GM12878 (cell line): Measurements from ENCODE around the gene IQCC. TPM values are rescaled to one million over a fixed set of nuclear protein-coding genes. Genes with fewer than 3 reads are reported as not detected.

Experiments used
- CBX5 ChIP-seq: sonication (generic); IDR thresholded peaks from 2 replicates; pipeline ENCODE4 v1.6.1; 2016; ENCODE audit warnings: low read depth, moderate library complexity, mild to moderate bottlenecking, inconsistent platforms
- CREB1 ChIP-seq: IDR thresholded peaks from 2 replicates; pipeline ENCODE4 v1.6.1; 2012; ENCODE audit warnings: low read depth, mild to moderate bottlenecking, inconsistent platforms
- ETV6 ChIP-seq, 2 experiments: fragments of 450-650 bp in 1 of 2; IDR thresholded peaks in 1 of 2; conservative IDR thresholded peaks in 1 of 2; 2 replicates each; pipeline ENCODE4 v1.6.1; 2014; ENCODE audit warnings: antibody characterized with exemption in 1 of 2, borderline replicate concordance in 1 of 2, low read depth in 1 of 2, mild to moderate bottlenecking in 1 of 2, moderate library complexity in 1 of 2
- FOXK2 ChIP-seq: fragments of 450-650 bp; IDR thresholded peaks from 2 replicates; pipeline ENCODE4 v1.6.1; 2017; ENCODE audit warnings: mild to moderate bottlenecking, moderate library complexity
- GATAD2B ChIP-seq: fragments of 450-650 bp; conservative IDR thresholded peaks from 2 replicates; pipeline ENCODE4 v1.6.1; 2017; ENCODE audit warnings: low read depth, mild to moderate bottlenecking, moderate library complexity
- HCFC1 ChIP-seq: fragments of 150-350 bp; IDR thresholded peaks from 2 replicates; pipeline ENCODE4 v1.6.1; 2014; ENCODE audit warnings: low read length
- HDAC6 ChIP-seq: fragments of 200-600 bp; sonication (generic); IDR thresholded peaks from one replicate; pipeline ENCODE4 v1.8.0; 2017; ENCODE audit warnings: antibody characterized with exemption; ENCODE audit not compliant: unreplicated experiment
- HDGF ChIP-seq: fragments of 450-650 bp; IDR thresholded peaks from 2 replicates; pipeline ENCODE4 v1.6.1; 2016; ENCODE audit warnings: antibody characterized with exemption
- IRF4 ChIP-seq: IDR thresholded peaks from 2 replicates; pipeline ENCODE4 v1.6.1; 2011; ENCODE audit warnings: low read depth, low read length
- MTA3 ChIP-seq: IDR thresholded peaks from 2 replicates; pipeline ENCODE4 v1.6.1; 2012; ENCODE audit warnings: low read length, inconsistent platforms, borderline replicate concordance
- NR2F1 ChIP-seq: fragments of 450-650 bp; conservative IDR thresholded peaks from 2 replicates; pipeline ENCODE4 v1.6.1; 2017; ENCODE audit warnings: mild to moderate bottlenecking
- POLR2A ChIP-seq: IDR thresholded peaks from 2 replicates; pipeline ENCODE4 v1.6.1; 2011; ENCODE audit warnings: low read depth, mild to moderate bottlenecking, low read length
- RCOR1 ChIP-seq: conservative IDR thresholded peaks from 2 replicates; pipeline ENCODE4 v1.6.1; 2012; ENCODE audit warnings: low read depth, low read length, improper control_type of control experiment
- RFX5 ChIP-seq: IDR thresholded peaks from 2 replicates; pipeline ENCODE4 v1.6.1; 2011; ENCODE audit warnings: low read depth, low read length, improper control_type of control experiment
- SIX5 ChIP-seq: IDR thresholded peaks from 2 replicates; pipeline ENCODE4 v1.6.1; 2011; ENCODE audit warnings: mild to moderate bottlenecking, low read depth, low read length, moderate library complexity; ENCODE audit not compliant: severe bottlenecking
- SUPT20H ChIP-seq: IDR thresholded peaks from 2 replicates; pipeline ENCODE4 v1.6.1; 2011; ENCODE audit warnings: low read depth, mild to moderate bottlenecking, low read length, moderate library complexity, borderline replicate concordance; ENCODE audit not compliant: control insufficient read depth
- ZNF384 ChIP-seq: IDR thresholded peaks from 2 replicates; pipeline ENCODE4 v1.6.1; 2012; ENCODE audit warnings: low read depth, mild to moderate bottlenecking, low read length, improper control_type of control experiment, borderline replicate concordance
- polyA plus RNA-seq, 11 experiments: library from polyadenylated mRNA; depleted of rRNA in 4 of 11; unstranded in 6 of 11; stranded (reverse) in 5 of 11; fragments of >200 nt; fragmentation: Nextera tagmentation in 4 of 11; fragmentation: Illumina TruSeq in 1 of 11; extraction: Ambion mirVana in 4 of 11; extraction: Trizol in 1 of 11; gene quantifications; 1 replicate in 1 of 11; 2 replicates in 10 of 11; pipeline versions ENCODE4 v1.2.1 to v1.2.3, GENCODE V29; 2011 to 2016; ENCODE audit warnings: inconsistent platforms in 2 of 11, missing spikeins in 2 of 11, low read depth in 1 of 11
- total RNA-seq, 4 experiments: library from RNA; depleted of rRNA in 3 of 4; stranded (reverse); fragments of >200 nt in 3 of 4; fragmentation: Illumina TruSeq in 1 of 4; extraction: Trizol in 1 of 4; gene quantifications; 2 replicates each; pipeline versions ENCODE4 v1.2.1 to v1.2.3, GENCODE V29; 2013 to 2021
- TF ChIP-seq, protein P1 (sequence below): fragments of 450-650 bp; conservative IDR thresholded peaks from 2 replicates; pipeline ENCODE4 v1.6.1; 2017; ENCODE audit warnings: mild to moderate bottlenecking, moderate library complexity
- TF ChIP-seq, protein P2 (sequence below): fragments of 450-650 bp; IDR thresholded peaks from 2 replicates; pipeline ENCODE4 v1.6.1; 2017; ENCODE audit warnings: antibody characterized with exemption, mild to moderate bottlenecking, moderate library complexity
- TF ChIP-seq, protein P3 (sequence below): IDR thresholded peaks from 2 replicates; pipeline ENCODE4 v1.6.1; 2012; ENCODE audit warnings: improper control_type of control experiment, low read depth, low read length; ENCODE audit not compliant: insufficient replicate concordance

Gene IQCC
- total and polyA plus RNA-seq, 10 of the 15 experiments (the other 5 are each of a cell fraction or from before 2014, with no cell fraction given), result 2.1 to 6.8 (median 4.9) TPM

DNA sequence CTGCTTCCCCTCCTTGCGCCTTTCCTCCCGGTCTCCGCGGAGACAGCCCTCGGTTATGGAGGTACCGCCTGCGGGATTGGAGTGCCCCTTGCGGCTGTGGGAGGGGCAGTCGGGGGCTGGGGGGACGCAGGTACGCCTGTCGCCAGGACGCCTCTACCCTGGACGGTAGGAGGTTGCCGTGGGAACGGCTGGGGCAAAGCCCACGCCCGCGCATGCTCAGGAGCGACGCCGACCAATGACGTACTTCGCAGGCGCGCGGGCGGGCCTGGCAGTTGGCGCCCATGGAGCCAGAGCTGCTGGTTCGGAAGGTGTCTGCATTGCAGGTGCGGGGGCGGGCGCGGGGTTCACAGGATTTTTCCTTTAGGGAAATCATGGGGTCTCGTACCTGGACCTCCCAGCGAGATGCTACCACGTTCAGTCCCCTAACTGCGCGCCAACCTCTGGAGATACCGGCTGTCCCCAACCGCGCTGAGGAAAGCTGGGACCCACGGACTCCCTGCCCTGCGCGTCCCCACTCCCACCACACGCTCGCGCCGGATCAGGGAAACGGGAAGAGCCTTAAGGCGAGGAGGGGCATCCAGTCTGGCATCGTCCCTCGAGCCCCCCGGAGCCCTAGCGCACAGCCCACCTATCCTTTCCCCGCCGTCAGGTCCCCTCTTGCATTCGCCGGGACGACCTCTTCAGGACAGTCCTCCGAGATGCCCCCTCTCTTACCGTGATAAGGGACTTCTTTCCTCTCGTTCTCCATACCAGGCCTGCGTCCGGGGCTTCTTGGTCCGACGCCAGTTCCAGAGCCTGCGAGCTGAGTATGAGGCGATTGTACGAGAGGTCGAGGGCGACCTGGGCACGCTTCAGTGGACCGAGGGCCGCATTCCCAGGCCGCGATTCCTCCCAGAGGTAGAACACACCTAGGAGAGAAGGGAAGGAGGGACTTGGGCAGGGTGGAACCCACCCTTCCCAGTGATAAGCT, at the start of gene IQCC (continued):
- no peak; the same call in 1 of the 2 replicates for TF ChIP-seq MTA3
- TF ChIP-seq, protein P1, sequence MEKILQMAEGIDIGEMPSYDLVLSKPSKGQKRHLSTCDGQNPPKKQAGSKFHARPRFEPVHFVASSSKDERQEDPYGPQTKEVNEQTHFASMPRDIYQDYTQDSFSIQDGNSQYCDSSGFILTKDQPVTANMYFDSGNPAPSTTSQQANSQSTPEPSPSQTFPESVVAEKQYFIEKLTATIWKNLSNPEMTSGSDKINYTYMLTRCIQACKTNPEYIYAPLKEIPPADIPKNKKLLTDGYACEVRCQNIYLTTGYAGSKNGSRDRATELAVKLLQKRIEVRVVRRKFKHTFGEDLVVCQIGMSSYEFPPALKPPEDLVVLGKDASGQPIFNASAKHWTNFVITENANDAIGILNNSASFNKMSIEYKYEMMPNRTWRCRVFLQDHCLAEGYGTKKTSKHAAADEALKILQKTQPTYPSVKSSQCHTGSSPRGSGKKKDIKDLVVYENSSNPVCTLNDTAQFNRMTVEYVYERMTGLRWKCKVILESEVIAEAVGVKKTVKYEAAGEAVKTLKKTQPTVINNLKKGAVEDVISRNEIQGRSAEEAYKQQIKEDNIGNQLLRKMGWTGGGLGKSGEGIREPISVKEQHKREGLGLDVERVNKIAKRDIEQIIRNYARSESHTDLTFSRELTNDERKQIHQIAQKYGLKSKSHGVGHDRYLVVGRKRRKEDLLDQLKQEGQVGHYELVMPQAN, result peak; percentile 60; the same call in 1 of the 2 replicates
- TF ChIP-seq CREB1, result peak; percentile 94
- TF ChIP-seq HCFC1, result peak; percentile 51; the same call in 1 of the 2 replicates
- TF ChIP-seq SIX5, result peak; percentile 21
- TF ChIP-seq ZNF384, result no peak
- no peak for TF ChIP-seq RCOR1
- TF ChIP-seq, protein P2, sequence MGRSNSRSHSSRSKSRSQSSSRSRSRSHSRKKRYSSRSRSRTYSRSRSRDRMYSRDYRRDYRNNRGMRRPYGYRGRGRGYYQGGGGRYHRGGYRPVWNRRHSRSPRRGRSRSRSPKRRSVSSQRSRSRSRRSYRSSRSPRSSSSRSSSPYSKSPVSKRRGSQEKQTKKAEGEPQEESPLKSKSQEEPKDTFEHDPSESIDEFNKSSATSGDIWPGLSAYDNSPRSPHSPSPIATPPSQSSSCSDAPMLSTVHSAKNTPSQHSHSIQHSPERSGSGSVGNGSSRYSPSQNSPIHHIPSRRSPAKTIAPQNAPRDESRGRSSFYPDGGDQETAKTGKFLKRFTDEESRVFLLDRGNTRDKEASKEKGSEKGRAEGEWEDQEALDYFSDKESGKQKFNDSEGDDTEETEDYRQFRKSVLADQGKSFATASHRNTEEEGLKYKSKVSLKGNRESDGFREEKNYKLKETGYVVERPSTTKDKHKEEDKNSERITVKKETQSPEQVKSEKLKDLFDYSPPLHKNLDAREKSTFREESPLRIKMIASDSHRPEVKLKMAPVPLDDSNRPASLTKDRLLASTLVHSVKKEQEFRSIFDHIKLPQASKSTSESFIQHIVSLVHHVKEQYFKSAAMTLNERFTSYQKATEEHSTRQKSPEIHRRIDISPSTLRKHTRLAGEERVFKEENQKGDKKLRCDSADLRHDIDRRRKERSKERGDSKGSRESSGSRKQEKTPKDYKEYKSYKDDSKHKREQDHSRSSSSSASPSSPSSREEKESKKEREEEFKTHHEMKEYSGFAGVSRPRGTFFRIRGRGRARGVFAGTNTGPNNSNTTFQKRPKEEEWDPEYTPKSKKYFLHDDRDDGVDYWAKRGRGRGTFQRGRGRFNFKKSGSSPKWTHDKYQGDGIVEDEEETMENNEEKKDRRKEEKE, result no peak
- no peak for TF ChIP-seq FOXK2
- no peak for TF ChIP-seq ETV6 (conservative IDR thresholded peaks at IDR 0.05 in 1 of 2, IDR thresholded peaks at IDR 0.05 in 1 of 2; ENCODE audit: borderline replicate concordance in 1 of 2, low read depth in 1 of 2)
- TF ChIP-seq SUPT20H, result no peak
- peak; percentile 31 for TF ChIP-seq HDGF
- no peak for TF ChIP-seq HDAC6
- TF ChIP-seq POLR2A, result peak; percentile 90
- TF ChIP-seq IRF4, result no peak
- peak; percentile 62 for TF ChIP-seq GATAD2B
- no peak for TF ChIP-seq NR2F1
- TF ChIP-seq CBX5, result no peak
- no peak for TF ChIP-seq RFX5
- TF ChIP-seq, protein P3, sequence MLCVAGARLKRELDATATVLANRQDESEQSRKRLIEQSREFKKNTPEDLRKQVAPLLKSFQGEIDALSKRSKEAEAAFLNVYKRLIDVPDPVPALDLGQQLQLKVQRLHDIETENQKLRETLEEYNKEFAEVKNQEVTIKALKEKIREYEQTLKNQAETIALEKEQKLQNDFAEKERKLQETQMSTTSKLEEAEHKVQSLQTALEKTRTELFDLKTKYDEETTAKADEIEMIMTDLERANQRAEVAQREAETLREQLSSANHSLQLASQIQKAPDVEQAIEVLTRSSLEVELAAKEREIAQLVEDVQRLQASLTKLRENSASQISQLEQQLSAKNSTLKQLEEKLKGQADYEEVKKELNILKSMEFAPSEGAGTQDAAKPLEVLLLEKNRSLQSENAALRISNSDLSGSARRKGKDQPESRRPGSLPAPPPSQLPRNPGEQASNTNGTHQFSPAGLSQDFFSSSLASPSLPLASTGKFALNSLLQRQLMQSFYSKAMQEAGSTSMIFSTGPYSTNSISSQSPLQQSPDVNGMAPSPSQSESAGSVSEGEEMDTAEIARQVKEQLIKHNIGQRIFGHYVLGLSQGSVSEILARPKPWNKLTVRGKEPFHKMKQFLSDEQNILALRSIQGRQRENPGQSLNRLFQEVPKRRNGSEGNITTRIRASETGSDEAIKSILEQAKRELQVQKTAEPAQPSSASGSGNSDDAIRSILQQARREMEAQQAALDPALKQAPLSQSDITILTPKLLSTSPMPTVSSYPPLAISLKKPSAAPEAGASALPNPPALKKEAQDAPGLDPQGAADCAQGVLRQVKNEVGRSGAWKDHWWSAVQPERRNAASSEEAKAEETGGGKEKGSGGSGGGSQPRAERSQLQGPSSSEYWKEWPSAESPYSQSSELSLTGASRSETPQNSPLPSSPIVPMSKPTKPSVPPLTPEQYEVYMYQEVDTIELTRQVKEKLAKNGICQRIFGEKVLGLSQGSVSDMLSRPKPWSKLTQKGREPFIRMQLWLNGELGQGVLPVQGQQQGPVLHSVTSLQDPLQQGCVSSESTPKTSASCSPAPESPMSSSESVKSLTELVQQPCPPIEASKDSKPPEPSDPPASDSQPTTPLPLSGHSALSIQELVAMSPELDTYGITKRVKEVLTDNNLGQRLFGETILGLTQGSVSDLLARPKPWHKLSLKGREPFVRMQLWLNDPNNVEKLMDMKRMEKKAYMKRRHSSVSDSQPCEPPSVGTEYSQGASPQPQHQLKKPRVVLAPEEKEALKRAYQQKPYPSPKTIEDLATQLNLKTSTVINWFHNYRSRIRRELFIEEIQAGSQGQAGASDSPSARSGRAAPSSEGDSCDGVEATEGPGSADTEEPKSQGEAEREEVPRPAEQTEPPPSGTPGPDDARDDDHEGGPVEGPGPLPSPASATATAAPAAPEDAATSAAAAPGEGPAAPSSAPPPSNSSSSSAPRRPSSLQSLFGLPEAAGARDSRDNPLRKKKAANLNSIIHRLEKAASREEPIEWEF, result no peak
